LNCAP (cell line): ENCODE measurements around the gene PCDH8.

ENCODE experiments used
- TF ChIP-seq, protein P1 (sequence below): fragments of 450-650 bp; IDR thresholded peaks from 2 replicates; pipeline ENCODE4 v1.5.1; 2017; ENCODE audit warnings: mild to moderate bottlenecking

Gene PCDH8, protein sequence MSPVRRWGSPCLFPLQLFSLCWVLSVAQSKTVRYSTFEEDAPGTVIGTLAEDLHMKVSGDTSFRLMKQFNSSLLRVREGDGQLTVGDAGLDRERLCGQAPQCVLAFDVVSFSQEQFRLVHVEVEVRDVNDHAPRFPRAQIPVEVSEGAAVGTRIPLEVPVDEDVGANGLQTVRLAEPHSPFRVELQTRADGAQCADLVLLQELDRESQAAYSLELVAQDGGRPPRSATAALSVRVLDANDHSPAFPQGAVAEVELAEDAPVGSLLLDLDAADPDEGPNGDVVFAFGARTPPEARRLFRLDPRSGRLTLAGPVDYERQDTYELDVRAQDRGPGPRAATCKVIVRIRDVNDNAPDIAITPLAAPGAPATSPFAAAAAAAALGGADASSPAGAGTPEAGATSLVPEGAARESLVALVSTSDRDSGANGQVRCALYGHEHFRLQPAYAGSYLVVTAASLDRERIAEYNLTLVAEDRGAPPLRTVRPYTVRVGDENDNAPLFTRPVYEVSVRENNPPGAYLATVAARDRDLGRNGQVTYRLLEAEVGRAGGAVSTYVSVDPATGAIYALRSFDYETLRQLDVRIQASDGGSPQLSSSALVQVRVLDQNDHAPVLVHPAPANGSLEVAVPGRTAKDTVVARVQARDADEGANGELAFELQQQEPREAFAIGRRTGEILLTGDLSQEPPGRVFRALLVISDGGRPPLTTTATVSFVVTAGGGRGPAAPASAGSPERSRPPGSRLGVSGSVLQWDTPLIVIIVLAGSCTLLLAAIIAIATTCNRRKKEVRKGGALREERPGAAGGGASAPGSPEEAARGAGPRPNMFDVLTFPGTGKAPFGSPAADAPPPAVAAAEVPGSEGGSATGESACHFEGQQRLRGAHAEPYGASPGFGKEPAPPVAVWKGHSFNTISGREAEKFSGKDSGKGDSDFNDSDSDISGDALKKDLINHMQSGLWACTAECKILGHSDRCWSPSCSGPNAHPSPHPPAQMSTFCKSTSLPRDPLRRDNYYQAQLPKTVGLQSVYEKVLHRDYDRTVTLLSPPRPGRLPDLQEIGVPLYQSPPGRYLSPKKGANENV

DNA sequence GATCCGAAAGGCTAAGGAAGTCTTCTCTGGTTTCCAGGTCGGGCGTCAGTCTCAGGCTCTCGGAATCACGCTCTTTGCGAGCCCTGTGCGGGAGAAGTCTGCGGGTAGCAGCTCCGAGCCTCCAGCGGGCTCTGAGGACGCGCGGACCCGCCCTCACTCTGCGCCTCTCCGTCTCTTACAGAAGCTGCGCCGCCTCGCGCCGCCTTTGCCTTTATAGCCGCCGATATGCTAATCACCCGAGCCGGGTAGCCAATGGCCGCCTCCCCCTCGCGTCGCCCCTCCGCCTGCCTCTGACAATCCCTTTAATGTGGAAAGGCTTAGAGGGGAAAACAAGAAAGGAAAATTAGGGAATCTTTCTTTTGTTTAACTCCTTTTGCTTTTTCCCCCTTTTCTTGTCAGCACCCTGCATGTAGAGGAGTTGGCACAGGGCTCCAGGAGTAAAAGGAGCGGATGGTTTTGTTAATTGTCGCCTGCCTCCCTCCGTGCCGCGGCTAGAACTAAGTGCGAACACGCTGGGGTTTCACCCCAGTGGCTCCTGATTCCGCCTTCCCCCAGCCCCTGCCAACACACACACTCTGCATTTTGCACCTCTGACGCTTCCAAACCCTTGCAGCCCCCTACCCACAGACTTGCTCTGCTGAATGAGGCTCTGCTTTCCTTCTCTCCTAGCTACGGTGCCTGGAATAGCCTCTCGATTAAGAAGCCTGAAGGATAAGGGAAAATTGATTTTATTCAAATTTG lies at the start of gene PCDH8:
PCDH8 (minus strand) TSS at position 186 of the 741 bp plus-strand sequence. CDS start 204 bp downstream, outside the sequence.
- TF ChIP-seq, protein P1, sequence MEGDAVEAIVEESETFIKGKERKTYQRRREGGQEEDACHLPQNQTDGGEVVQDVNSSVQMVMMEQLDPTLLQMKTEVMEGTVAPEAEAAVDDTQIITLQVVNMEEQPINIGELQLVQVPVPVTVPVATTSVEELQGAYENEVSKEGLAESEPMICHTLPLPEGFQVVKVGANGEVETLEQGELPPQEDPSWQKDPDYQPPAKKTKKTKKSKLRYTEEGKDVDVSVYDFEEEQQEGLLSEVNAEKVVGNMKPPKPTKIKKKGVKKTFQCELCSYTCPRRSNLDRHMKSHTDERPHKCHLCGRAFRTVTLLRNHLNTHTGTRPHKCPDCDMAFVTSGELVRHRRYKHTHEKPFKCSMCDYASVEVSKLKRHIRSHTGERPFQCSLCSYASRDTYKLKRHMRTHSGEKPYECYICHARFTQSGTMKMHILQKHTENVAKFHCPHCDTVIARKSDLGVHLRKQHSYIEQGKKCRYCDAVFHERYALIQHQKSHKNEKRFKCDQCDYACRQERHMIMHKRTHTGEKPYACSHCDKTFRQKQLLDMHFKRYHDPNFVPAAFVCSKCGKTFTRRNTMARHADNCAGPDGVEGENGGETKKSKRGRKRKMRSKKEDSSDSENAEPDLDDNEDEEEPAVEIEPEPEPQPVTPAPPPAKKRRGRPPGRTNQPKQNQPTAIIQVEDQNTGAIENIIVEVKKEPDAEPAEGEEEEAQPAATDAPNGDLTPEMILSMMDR = no peak

DNA sequence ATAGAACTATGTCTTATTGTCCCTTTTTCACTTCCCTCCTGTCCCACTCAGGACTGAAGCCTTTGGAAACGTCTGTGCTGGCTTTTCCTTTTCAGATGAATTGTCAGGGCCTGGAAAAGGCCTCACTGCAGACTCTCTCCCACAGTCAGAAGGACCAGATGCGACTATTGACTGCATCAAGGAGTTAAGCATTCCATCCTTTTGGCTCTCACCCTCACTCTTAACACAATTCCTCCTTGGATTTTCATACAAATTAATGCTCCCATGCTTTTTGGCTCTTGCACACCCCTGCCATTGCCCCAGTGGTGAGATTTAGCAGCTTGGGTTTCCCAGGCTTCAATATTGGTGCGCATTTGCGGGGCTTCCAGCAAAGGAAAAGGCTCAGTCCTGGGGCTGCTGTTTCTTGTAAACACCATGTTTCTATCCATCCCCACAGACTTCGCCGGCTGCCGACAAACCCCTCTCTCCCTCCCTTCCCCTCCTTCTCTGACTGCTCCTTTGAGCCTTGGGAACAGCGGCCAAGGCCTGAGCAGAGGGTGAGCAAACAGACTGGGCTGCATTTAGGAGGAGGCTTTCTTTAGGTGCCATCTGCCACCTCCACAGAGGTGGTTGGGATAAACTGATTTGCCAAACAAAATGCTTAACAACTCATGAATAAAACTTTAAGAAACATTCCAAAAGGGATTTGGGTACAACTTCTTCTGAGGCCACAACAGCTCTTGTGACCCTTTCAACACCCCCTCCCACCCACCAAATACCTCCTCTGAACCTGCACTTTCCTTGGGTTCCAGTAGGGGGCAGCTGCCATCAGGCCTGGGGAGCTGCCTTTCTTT lies 48.6 kb upstream of the PCDH8 start:
- TF ChIP-seq, protein P1 = peak; percentile 73

DNA sequence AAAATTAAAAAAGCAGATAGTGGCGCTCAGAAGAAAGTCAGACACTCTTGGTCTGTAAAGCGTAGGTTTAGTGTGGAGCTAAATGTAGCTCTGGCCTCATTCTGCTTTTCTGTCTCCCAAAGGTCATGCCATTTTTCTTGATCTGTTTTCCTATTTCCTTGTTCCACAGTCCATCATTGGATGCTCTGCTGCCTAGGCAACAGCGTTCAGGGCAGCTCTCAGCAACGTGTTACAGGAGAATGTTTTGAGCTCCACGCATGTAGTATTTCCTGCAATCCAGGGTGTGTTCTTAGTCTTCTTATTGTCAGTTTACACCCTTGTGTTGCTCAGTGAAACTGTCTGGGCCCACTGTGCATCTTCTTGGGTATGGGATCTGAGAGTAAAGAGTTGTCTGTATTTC lies 46.0 kb upstream of the PCDH8 start:
- TF ChIP-seq, protein P1 = no peak

DNA sequence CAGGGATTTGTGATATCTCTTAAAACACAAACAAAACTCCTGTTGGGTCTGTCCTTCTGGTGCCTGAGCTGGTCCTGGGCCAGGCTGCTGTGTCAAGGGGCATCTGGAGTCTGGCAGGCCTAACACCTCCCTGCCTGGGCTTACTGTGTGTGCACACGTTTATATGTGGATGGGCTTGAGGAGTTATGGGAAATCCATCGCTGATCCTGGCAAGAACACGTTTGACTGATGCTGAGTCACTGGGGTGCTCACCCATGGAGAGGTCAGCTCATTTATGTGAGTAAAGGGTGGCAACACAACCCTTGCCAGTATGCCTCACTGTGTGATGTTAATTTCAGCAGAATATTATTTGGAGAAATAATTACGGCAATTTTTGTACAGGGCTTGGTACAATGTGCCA lies 44.5 kb upstream of the PCDH8 start:
- TF ChIP-seq, protein P1 = no peak

DNA sequence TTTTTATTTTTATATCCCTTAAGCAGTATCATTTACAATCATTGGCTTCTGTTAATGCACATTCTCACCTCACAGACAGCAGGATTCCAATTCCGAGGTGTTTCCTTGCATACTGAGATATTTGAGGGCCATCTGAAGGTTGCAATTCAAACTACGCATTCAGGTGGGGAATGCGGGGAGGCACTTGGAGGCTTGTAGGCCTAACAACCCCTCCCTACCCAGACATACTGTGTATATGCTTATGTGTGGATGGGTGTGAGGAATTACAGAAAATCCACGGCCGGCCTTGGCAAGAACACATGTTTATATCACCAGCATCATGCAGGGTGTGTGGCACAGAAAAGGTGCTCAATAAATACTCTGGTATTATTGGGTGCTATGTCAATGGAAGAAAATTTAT lies 43.3 kb upstream of the PCDH8 start:
- TF ChIP-seq, protein P1 = no peak

DNA sequence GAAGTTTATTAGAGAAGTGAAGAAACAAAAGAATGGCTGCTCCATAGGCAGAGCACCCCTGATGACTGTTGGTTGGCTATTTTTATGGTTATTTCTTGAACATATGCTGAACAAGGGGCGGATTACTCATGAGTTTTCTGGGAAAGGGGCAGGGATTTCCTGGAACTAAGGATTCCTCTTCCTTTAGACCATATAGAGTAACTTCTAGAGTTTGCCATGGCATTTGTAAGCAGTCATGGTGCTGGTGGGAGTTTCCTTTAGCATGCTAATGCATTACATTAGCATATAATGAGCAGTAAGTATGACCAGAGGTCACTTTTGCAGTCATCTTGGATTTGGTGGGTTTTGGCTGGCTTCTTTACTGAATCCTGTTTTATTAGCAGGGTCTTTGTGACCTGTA lies 38.7 kb upstream of the PCDH8 start:
- TF ChIP-seq, protein P1 = no peak
